Measurements from ENCODE around the gene ARHGAP40. TPM values are rescaled to one million over a fixed set of nuclear protein-coding genes. Genes with fewer than 3 reads are reported as not detected.
A peak's percentile ranks its signal among the peaks of the same experiment; 100 is the strongest.

Gene ARHGAP40
- total and polyA plus RNA-seq, 9 of the 15 experiments (the other 6 are each of a cell fraction or from before 2014, with no cell fraction given) = not detected

DNA sequence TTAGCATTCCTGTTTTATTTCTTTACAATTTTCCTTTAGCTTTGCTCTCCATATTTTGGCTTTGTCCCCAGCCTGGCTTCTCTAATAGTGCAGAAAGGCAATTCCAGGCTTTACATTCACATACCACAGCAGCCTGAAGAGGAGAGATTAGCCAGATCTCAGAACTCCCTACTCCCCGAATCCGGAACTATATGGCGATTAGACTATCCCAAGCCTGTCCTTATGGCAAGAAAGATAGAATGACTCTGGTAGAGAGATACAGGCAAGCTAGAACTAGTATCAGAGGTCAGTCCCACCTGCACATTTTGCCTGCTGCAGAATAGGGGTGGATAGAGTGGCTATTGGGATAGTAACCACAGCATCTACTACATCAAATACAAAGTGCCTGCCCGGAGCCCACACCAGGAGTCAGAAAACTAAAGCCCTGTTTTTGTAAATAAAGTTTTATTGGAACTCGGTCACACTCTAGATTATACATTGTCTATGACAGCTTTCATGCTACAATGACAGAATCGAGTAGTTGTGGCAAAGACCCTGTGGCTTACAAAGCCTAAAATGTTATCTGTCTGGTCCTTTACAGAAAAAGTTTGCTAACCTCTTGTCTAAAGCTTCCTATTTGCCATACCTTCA, 37.7 kb upstream of the ARHGAP40 start (continued):
- TF ChIP-seq, protein P1, sequence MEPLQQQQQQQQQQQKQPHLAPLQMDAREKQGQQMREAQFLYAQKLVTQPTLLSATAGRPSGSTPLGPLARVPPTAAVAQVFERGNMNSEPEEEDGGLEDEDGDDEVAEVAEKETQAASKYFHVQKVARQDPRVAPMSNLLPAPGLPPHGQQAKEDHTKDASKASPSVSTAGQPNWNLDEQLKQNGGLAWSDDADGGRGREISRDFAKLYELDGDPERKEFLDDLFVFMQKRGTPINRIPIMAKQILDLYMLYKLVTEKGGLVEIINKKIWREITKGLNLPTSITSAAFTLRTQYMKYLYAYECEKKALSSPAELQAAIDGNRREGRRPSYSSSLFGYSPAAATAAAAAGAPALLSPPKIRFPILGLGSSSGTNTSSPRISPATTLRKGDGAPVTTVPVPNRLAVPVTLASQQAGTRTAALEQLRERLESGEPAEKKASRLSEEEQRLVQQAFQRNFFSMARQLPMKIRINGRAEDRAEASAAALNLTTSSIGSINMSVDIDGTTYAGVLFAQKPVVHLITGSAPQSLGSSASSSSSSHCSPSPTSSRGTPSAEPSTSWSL (CRISPR knock-in tag; IDR thresholded peaks at IDR 0.05; ENCODE audit: borderline replicate concordance) = no peak
- TF ChIP-seq MEF2A (IDR thresholded peaks at IDR 0.05; ENCODE audit: control insufficient read depth, low read depth, low read length) (no peak), POLR2G (IDR thresholded peaks at IDR 0.05; ENCODE audit: low read depth, low read length) (no peak), HDAC3 (IDR thresholded peaks at IDR 0.05; ENCODE audit: borderline replicate concordance, partially characterized antibody) (peak; percentile 68), TRIM24 (IDR thresholded peaks at IDR 0.05) (peak; percentile 95), NEUROD1 (IDR thresholded peaks at IDR 0.05; ENCODE audit: borderline replicate concordance, low read depth, low read length, partially characterized antibody) (peak; percentile 12), CC2D1A (IDR thresholded peaks at IDR 0.05) (peak; percentile 82; the same call in 1 of the 2 replicates), STAT5A (IDR thresholded peaks at IDR 0.05; ENCODE audit: borderline replicate concordance, low read length) (peak; percentile 92), PHTF2 (CRISPR knock-in tag; IDR thresholded peaks at IDR 0.05) (no peak), CCNT2 (IDR thresholded peaks at IDR 0.05; ENCODE audit: borderline replicate concordance, extremely low read depth, insufficient read length, low read depth, low read length) (peak; percentile 59), CTBP1 (IDR thresholded peaks at IDR 0.05; ENCODE audit: borderline replicate concordance) (peak; percentile 64), ZNF589 (CRISPR knock-in tag; IDR thresholded peaks at IDR 0.05; ENCODE audit: low read depth) (0 out of 2 replicates have a peak, but pooled peaks have one; percentile 84), BDP1 (IDR thresholded peaks at IDR 0.05; ENCODE audit: insufficient read depth, insufficient read length) (no peak), SMARCA4 (IDR thresholded peaks at IDR 0.05) (peak; percentile 92), ZNF57 (CRISPR knock-in tag; IDR thresholded peaks at IDR 0.05) (no peak)
- TF ChIP-seq, protein P2, sequence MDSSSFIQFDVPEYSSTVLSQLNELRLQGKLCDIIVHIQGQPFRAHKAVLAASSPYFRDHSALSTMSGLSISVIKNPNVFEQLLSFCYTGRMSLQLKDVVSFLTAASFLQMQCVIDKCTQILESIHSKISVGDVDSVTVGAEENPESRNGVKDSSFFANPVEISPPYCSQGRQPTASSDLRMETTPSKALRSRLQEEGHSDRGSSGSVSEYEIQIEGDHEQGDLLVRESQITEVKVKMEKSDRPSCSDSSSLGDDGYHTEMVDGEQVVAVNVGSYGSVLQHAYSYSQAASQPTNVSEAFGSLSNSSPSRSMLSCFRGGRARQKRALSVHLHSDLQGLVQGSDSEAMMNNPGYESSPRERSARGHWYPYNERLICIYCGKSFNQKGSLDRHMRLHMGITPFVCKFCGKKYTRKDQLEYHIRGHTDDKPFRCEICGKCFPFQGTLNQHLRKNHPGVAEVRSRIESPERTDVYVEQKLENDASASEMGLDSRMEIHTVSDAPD (CRISPR knock-in tag; IDR thresholded peaks at IDR 0.05) = 0 out of 2 replicates have a peak, but pooled peaks have one; percentile 10
- TF ChIP-seq, protein P3, sequence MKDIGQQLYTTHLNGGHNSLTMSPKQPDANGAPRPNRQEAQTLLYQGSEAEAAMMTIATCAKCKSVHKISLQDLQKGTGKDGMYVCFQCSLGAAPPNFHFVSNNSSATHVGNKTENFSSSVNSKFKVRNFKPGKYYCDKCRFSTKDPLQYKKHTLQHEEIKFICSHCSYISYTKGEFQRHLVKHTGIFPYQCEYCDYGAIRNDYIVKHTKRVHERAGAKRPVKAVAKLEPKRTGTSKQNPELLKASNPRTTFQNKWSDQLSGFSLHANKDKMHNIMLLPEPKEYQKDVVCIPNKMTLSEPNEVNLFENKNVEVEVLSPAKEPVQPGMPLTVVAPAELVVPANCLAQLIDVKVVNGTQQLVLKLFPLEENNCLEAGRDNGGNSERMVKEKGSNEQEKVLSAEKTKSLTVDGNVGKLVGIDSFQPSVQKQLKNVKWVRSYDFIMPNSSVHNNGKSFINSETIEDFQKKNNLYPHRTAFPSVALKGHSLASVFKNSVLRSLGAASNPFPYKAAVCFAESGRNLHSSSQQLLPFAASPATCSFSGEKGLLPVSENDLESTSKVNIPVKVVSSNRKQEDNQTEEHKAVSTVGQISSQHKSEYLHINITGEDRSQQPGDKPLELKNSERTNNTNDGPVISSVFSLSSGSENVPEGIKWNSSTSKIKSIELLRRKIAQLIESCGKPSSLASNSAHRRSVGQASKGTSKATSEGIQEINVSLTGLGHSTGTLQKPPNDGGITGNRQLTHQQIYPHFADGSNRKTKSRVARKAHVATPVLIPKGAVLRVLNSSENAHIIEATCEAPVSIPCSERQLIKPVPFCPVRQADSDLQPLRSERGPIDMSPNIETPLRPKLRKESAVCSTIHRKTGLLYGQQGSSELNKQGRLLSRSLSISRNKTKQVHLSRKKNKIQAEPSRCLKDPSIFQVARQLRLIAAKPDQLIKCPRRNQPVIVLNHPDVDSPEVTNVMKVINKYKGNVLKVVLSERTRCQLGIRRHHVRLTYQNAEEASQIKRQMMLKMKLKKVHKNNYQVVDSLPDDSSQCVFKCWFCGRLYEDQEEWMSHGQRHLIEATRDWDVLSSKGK (CRISPR knock-in tag; IDR thresholded peaks at IDR 0.05) = no peak
- TF ChIP-seq, protein P4, sequence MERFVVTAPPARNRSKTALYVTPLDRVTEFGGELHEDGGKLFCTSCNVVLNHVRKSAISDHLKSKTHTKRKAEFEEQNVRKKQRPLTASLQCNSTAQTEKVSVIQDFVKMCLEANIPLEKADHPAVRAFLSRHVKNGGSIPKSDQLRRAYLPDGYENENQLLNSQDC (CRISPR knock-in tag; IDR thresholded peaks at IDR 0.05) = no peak

Data from K562 (cell line).